H1 (cell line): ENCODE measurements around the gene RHOU. TPM values are rescaled to one million over a fixed set of nuclear protein-coding genes. Genes with fewer than 3 reads are reported as not detected.

Experiments used
- CTCF ChIA-PET: fragments of 300-600 bp; sonication (Branson Sonifier 250); formaldehyde crosslinking; loops from one replicate; lab custom pipeline; 2021; ENCODE audit not compliant: partially characterized antibody; lab: Charles Lee
- POLR2A ChIA-PET: fragments of 300-600 bp; sonication (Branson Sonifier 250); formaldehyde crosslinking; loops from one replicate; lab custom pipeline; 2021; ENCODE audit warnings: inconsistent platforms; ENCODE audit not compliant: partially characterized antibody; lab: Charles Lee
- DNase-seq, 2 experiments: peaks; one replicate each; pipeline versions ENCODE4 v3.0.0 to v3.0.0-alpha.2; 2010 to 2022; ENCODE audit warnings: low spot score in 2 of 2, low read depth in 1 of 2, mixed read lengths in 1 of 2
- FAIRE-seq: peaks from 2 replicates; lab custom pipeline; 2011; peaks lifted over from hg19 to GRCh38; lab: Jason Lieb, UNC
- H2AFZ ChIP-seq: 2 replicates; pipeline ENCODE4 v1.8.1; 2012; ENCODE audit warnings: low read length, inconsistent platforms
- H2AK5ac ChIP-seq: 2 replicates; pipeline ENCODE4 v1.6.1; 2013; ENCODE audit warnings: low read depth, low read length
- H2BK120ac ChIP-seq: replicated peaks from 2 replicates; pipeline ENCODE3; 2013; ENCODE audit warnings: low read depth, low read length, inconsistent platforms
- H2BK12ac ChIP-seq: 2 replicates; pipeline ENCODE4 v1.6.1; 2013; ENCODE audit warnings: low read depth, low read length
- H2BK15ac ChIP-seq: 2 replicates; pipeline ENCODE4 v1.6.1; 2013; ENCODE audit warnings: low read length
- H2BK20ac ChIP-seq: 2 replicates; pipeline ENCODE4 v1.6.1; 2013; ENCODE audit warnings: low read length
- H2BK5ac ChIP-seq: 2 replicates; pipeline ENCODE4 v1.6.1; 2013; ENCODE audit warnings: low read depth, low read length
- H3K14ac ChIP-seq: 2 replicates; pipeline ENCODE4 v1.6.1; 2013; ENCODE audit warnings: inconsistent platforms; ENCODE audit not compliant: insufficient read length
- H3K18ac ChIP-seq: 2 replicates; pipeline ENCODE4 v1.6.1; 2013; ENCODE audit warnings: low read length; ENCODE audit errors: extremely low read depth
- H3K23ac ChIP-seq: 2 replicates; pipeline ENCODE4 v1.6.1; 2013; ENCODE audit warnings: inconsistent platforms; ENCODE audit not compliant: insufficient read length
- H3K23me2 ChIP-seq: 2 replicates; pipeline ENCODE4 v1.6.1; 2013; ENCODE audit warnings: low read depth, low read length
- H3K27ac ChIP-seq: 2 replicates; pipeline ENCODE4 v1.6.1; 2011; ENCODE audit warnings: low read depth, low read length, inconsistent platforms
- H3K27me3 ChIP-seq, 4 experiments: replicated peaks in 1 of 4; 1 replicate in 1 of 4; 2 replicates in 3 of 4; pipeline versions ENCODE4 v1.6.1 to v1.8.1; 2011 to 2013; ENCODE audit warnings: low read length in 3 of 4, mild to moderate bottlenecking in 3 of 4, inconsistent platforms in 2 of 4, mixed read lengths in 2 of 4, moderate library complexity in 1 of 4; ENCODE audit not compliant: control insufficient read depth in 3 of 4, insufficient read depth in 3 of 4; ENCODE audit errors: extremely low read depth in 1 of 4
- H3K36me3 ChIP-seq, 4 experiments: 2 replicates each; pipeline versions ENCODE4 v1.6.1 to v1.8.1; 2011 to 2013; ENCODE audit warnings: mild to moderate bottlenecking in 4 of 4, low read length in 3 of 4, moderate library complexity in 2 of 4, control low read depth in 1 of 4, inconsistent platforms in 1 of 4; ENCODE audit not compliant: insufficient read depth in 4 of 4, control insufficient read depth in 2 of 4
- H3K4ac ChIP-seq: replicated peaks from 2 replicates; pipeline ENCODE3; 2013; ENCODE audit warnings: low read length, low read depth, mixed read lengths, inconsistent platforms; ENCODE audit not compliant: insufficient read length
- H3K4me1 ChIP-seq, 4 experiments: replicated peaks in 1 of 4; 1 replicate in 1 of 4; 2 replicates in 3 of 4; pipeline versions ENCODE4 v1.6.1 to v1.8.1; 2011 to 2013; ENCODE audit warnings: low read length in 3 of 4, inconsistent platforms in 2 of 4, mixed read lengths in 1 of 4; ENCODE audit not compliant: insufficient read depth in 4 of 4, control insufficient read depth in 3 of 4
- H3K4me2 ChIP-seq, 2 experiments: 2 replicates each; pipeline versions ENCODE4 v1.6.1 to v1.8.1; 2011 to 2013; ENCODE audit warnings: low read depth in 2 of 2, low read length in 2 of 2, control low read depth in 1 of 2, inconsistent platforms in 1 of 2, mild to moderate bottlenecking in 1 of 2; ENCODE audit not compliant: insufficient read depth in 1 of 2
- H3K4me3 ChIP-seq, 4 experiments: fragments of 200-600, 300-600 bp in 1 of 4; sonication (generic), shearing (Covaris generic), sonication (Bioruptor Twin) in 1 of 4; 2 replicates each; pipeline versions ENCODE4 v1.5.1 to v1.8.1; 2011 to 2016; ENCODE audit warnings: low read length in 4 of 4, low read depth in 3 of 4, control low read depth in 2 of 4, inconsistent platforms in 2 of 4, mild to moderate bottlenecking in 2 of 4, mixed read lengths in 1 of 4, moderate library complexity in 1 of 4; ENCODE audit not compliant: insufficient read depth in 2 of 4; ENCODE audit errors: extremely low read depth in 1 of 4
- H3K56ac ChIP-seq: replicated peaks from 2 replicates; pipeline ENCODE3; 2013; ENCODE audit warnings: low read depth, mild to moderate bottlenecking, mixed read lengths, low read length, inconsistent platforms; ENCODE audit not compliant: insufficient read length
- H3K79me1 ChIP-seq: 2 replicates; pipeline ENCODE4 v1.6.1; 2013; ENCODE audit warnings: low read depth, low read length, control low read depth
- H3K79me2 ChIP-seq, 2 experiments: 2 replicates each; pipeline versions ENCODE4 v1.6.1 to v1.8.1; 2012 to 2013; ENCODE audit warnings: low read length in 2 of 2, mild to moderate bottlenecking in 2 of 2, inconsistent platforms in 1 of 2; ENCODE audit not compliant: insufficient read depth in 2 of 2, control insufficient read depth in 1 of 2
- H3K9ac ChIP-seq, 4 experiments: replicated peaks in 1 of 4; 1 replicate in 1 of 4; 2 replicates in 3 of 4; pipeline versions ENCODE4 v1.6.1 to v1.8.1; 2011 to 2013; ENCODE audit warnings: low read depth in 3 of 4, low read length in 3 of 4, control low read depth in 2 of 4, mild to moderate bottlenecking in 2 of 4, moderate library complexity in 2 of 4, inconsistent platforms in 1 of 4; ENCODE audit errors: extremely low read depth in 1 of 4
- H3K9me3 ChIP-seq, 2 experiments: 2 replicates each; pipeline versions ENCODE4 v1.6.1 to v1.8.1; 2012 to 2013; ENCODE audit warnings: mild to moderate bottlenecking in 2 of 2, moderate library complexity in 2 of 2, control low read depth in 1 of 2, inconsistent platforms in 1 of 2, low read depth in 1 of 2, low read length in 1 of 2, mixed read lengths in 1 of 2; ENCODE audit not compliant: insufficient read depth in 2 of 2
- H4K20me1 ChIP-seq, 2 experiments: replicated peaks in 1 of 2; 2 replicates each; pipeline versions ENCODE3 to v1.8.1; 2011 to 2013; ENCODE audit warnings: inconsistent platforms in 2 of 2, low read length in 2 of 2, mild to moderate bottlenecking in 1 of 2; ENCODE audit not compliant: insufficient read depth in 2 of 2, control insufficient read depth in 1 of 2
- H4K5ac ChIP-seq: 2 replicates; pipeline ENCODE4 v1.6.1; 2013; ENCODE audit warnings: low read length, low read depth, mixed read lengths, inconsistent platforms; ENCODE audit not compliant: insufficient read length
- H4K8ac ChIP-seq: 2 replicates; pipeline ENCODE4 v1.8.0; 2013; ENCODE audit warnings: mild to moderate bottlenecking, moderate library complexity, low read length, inconsistent platforms; ENCODE audit not compliant: insufficient read depth; ENCODE audit errors: extremely low read depth
- H4K91ac ChIP-seq: replicated peaks from 2 replicates; pipeline ENCODE3; 2013; ENCODE audit warnings: low read length, mixed read lengths, inconsistent platforms; ENCODE audit not compliant: insufficient read length
- POLR2AphosphoS5 ChIP-seq: IDR thresholded peaks from 2 replicates; pipeline ENCODE4 v1.6.1; 2011; ENCODE audit warnings: low read depth, low read length
- WGBS, 2 experiments: shearing (Covaris generic) in 1 of 2; methylation state at CpG; one replicate each; pipeline versions ENCODE4 v1.1.6 to v1.1.7; 2013 to 2015; ENCODE audit warnings: low lambda C conversion rate in 2 of 2, mixed read lengths in 2 of 2, inconsistent platforms in 1 of 2, low coverage in 1 of 2, missing lambda C conversion rate in 1 of 2; ENCODE audit not compliant: insufficient replicate concordance in 2 of 2, insufficient coverage in 1 of 2, insufficient read length in 1 of 2; ENCODE audit errors: extremely low coverage in 1 of 2, missing lambda C conversion rate in 1 of 2; 5-methylcytosine and 5-hydroxymethylcytosine counted together
- polyA plus RNA-seq, 7 experiments: library from polyadenylated mRNA; depleted of rRNA in 3 of 7; stranded (reverse) in 5 of 7; unstranded in 2 of 7; fragments of >200 nt in 5 of 7; fragments of 200-250 nt in 2 of 7; gene quantifications; 1 replicate in 5 of 7; 2 replicates in 1 of 7; 4 replicates in 1 of 7; pipeline versions ENCODE4 v1.2.1 to v1.2.3, GENCODE V29; 2011 to 2013; ENCODE audit warnings: missing spikeins in 2 of 7, mixed read lengths in 2 of 7
- total RNA-seq: library from RNA; stranded (reverse); fragmentation: NEBNext Ultra II Directional; extraction: Animal tissue kit (Norgen Biotek cat#: 25700); gene quantifications from 2 replicates; pipeline ENCODE4 v1.2.1, GENCODE V29; 2021

RHOU gene
- total and polyA plus RNA-seq, 2 of the 8 experiments (the other 6 are each of a cell fraction or from before 2014, with no cell fraction given): 3.0 to 3.4 TPM

GRCh38 chr1:228753287-228753686 lies 18.0 kb downstream of the RHOU start:
- Histone ChIP-seq H3K4me1 (peaks cover 0 to 6% (median 0%) of the 10 kb centered on the region in 4 experiments; a peak in 2 of 7 replicates), H3K14ac (no peak overlapping the region), H3K36me3 (no peaks in the 10 kb centered on the region), H3K27me3 (no peaks in the 10 kb centered on the region; a peak in 1 of 7 replicates), H3K79me1 (no peaks in the 10 kb centered on the region), H3K27ac (no peak overlapping the region), H3K9ac (no peak overlapping the region), H2BK15ac (no peak overlapping the region), H2AK5ac (no peak overlapping the region), H3K23ac (no peak overlapping the region), H3K4ac (no peak overlapping the region), H2BK12ac (no peak overlapping the region), H3K56ac (no peak overlapping the region), H2BK20ac (no peak overlapping the region), H3K4me2 (no peak overlapping the region), H4K8ac (no peak overlapping the region), H3K18ac (no peak overlapping the region), H3K4me3 (no peak overlapping the region), H2BK120ac (no peak overlapping the region), H2AFZ (no peak overlapping the region), H4K91ac (no peak overlapping the region), H4K5ac (no peak overlapping the region), H3K79me2 (no peaks in the 10 kb centered on the region), H4K20me1 (no peaks in the 10 kb centered on the region), H3K9me3 (no peaks in the 10 kb centered on the region), H2BK5ac (no peak overlapping the region), H3K23me2 (no peaks in the 10 kb centered on the region)
- FAIRE-seq (no peak), DNase-seq (no peak)
- ChIA-PET POLR2A (interaction anchor here (0.6 kb wide), 1 partner anchor 451 kb away, joined by 8 read pairs; no protein-coding TSS in a partner anchor), CTCF (no interaction called here)
- 93% methylated on average over 1 of the region's 1 CpG; no CpG with 5 or more reads in 1 of the 2 experiments for WGBS, 2 experiments
- TF ChIP-seq POLR2AphosphoS5: no peak
